H1 (cell line): ENCODE data around the gene INKA2. TPM values are rescaled to one million over a fixed set of nuclear protein-coding genes. Genes with fewer than 3 reads are reported as not detected.

Experiments
- CTCF ChIA-PET: fragments of 300-600 bp; sonication (Branson Sonifier 250); formaldehyde crosslinking; loops from one replicate; lab custom pipeline; 2021; ENCODE audit not compliant: partially characterized antibody; lab: Charles Lee
- POLR2A ChIA-PET: fragments of 300-600 bp; sonication (Branson Sonifier 250); formaldehyde crosslinking; loops from one replicate; lab custom pipeline; 2021; ENCODE audit warnings: inconsistent platforms; ENCODE audit not compliant: partially characterized antibody; lab: Charles Lee
- DNase-seq, 2 experiments: peaks; one replicate each; pipeline versions ENCODE4 v3.0.0 to v3.0.0-alpha.2; 2010 to 2022; ENCODE audit warnings: low spot score in 2 of 2, low read depth in 1 of 2, mixed read lengths in 1 of 2
- FAIRE-seq: peaks from 2 replicates; lab custom pipeline; 2011; peaks lifted over from hg19 to GRCh38; lab: Jason Lieb, UNC
- H2AFZ ChIP-seq: 2 replicates; pipeline ENCODE4 v1.8.1; 2012; ENCODE audit warnings: low read length, inconsistent platforms
- H2AK5ac ChIP-seq: 2 replicates; pipeline ENCODE4 v1.6.1; 2013; ENCODE audit warnings: low read depth, low read length
- H2BK120ac ChIP-seq: replicated peaks from 2 replicates; pipeline ENCODE3; 2013; ENCODE audit warnings: low read depth, low read length, inconsistent platforms
- H2BK12ac ChIP-seq: 2 replicates; pipeline ENCODE4 v1.6.1; 2013; ENCODE audit warnings: low read depth, low read length
- H2BK15ac ChIP-seq: 2 replicates; pipeline ENCODE4 v1.6.1; 2013; ENCODE audit warnings: low read length
- H2BK20ac ChIP-seq: 2 replicates; pipeline ENCODE4 v1.6.1; 2013; ENCODE audit warnings: low read length
- H2BK5ac ChIP-seq: 2 replicates; pipeline ENCODE4 v1.6.1; 2013; ENCODE audit warnings: low read depth, low read length
- H3K14ac ChIP-seq: 2 replicates; pipeline ENCODE4 v1.6.1; 2013; ENCODE audit warnings: inconsistent platforms; ENCODE audit not compliant: insufficient read length
- H3K18ac ChIP-seq: 2 replicates; pipeline ENCODE4 v1.6.1; 2013; ENCODE audit warnings: low read length; ENCODE audit errors: extremely low read depth
- H3K23ac ChIP-seq: 2 replicates; pipeline ENCODE4 v1.6.1; 2013; ENCODE audit warnings: inconsistent platforms; ENCODE audit not compliant: insufficient read length
- H3K23me2 ChIP-seq: 2 replicates; pipeline ENCODE4 v1.6.1; 2013; ENCODE audit warnings: low read depth, low read length
- H3K27ac ChIP-seq: 2 replicates; pipeline ENCODE4 v1.6.1; 2011; ENCODE audit warnings: low read depth, low read length, inconsistent platforms
- H3K27me3 ChIP-seq, 4 experiments: replicated peaks in 1 of 4; 1 replicate in 1 of 4; 2 replicates in 3 of 4; pipeline versions ENCODE4 v1.6.1 to v1.8.1; 2011 to 2013; ENCODE audit warnings: low read length in 3 of 4, mild to moderate bottlenecking in 3 of 4, inconsistent platforms in 2 of 4, mixed read lengths in 2 of 4, moderate library complexity in 1 of 4; ENCODE audit not compliant: control insufficient read depth in 3 of 4, insufficient read depth in 3 of 4; ENCODE audit errors: extremely low read depth in 1 of 4
- H3K36me3 ChIP-seq, 4 experiments: 2 replicates each; pipeline versions ENCODE4 v1.6.1 to v1.8.1; 2011 to 2013; ENCODE audit warnings: mild to moderate bottlenecking in 4 of 4, low read length in 3 of 4, moderate library complexity in 2 of 4, control low read depth in 1 of 4, inconsistent platforms in 1 of 4; ENCODE audit not compliant: insufficient read depth in 4 of 4, control insufficient read depth in 2 of 4
- H3K4ac ChIP-seq: replicated peaks from 2 replicates; pipeline ENCODE3; 2013; ENCODE audit warnings: low read length, low read depth, mixed read lengths, inconsistent platforms; ENCODE audit not compliant: insufficient read length
- H3K4me1 ChIP-seq, 4 experiments: replicated peaks in 1 of 4; 1 replicate in 1 of 4; 2 replicates in 3 of 4; pipeline versions ENCODE4 v1.6.1 to v1.8.1; 2011 to 2013; ENCODE audit warnings: low read length in 3 of 4, inconsistent platforms in 2 of 4, mixed read lengths in 1 of 4; ENCODE audit not compliant: insufficient read depth in 4 of 4, control insufficient read depth in 3 of 4
- H3K4me2 ChIP-seq, 2 experiments: 2 replicates each; pipeline versions ENCODE4 v1.6.1 to v1.8.1; 2011 to 2013; ENCODE audit warnings: low read depth in 2 of 2, low read length in 2 of 2, control low read depth in 1 of 2, inconsistent platforms in 1 of 2, mild to moderate bottlenecking in 1 of 2; ENCODE audit not compliant: insufficient read depth in 1 of 2
- H3K4me3 ChIP-seq, 4 experiments: fragments of 200-600, 300-600 bp in 1 of 4; sonication (generic), shearing (Covaris generic), sonication (Bioruptor Twin) in 1 of 4; 2 replicates each; pipeline versions ENCODE4 v1.5.1 to v1.8.1; 2011 to 2016; ENCODE audit warnings: low read length in 4 of 4, low read depth in 3 of 4, control low read depth in 2 of 4, inconsistent platforms in 2 of 4, mild to moderate bottlenecking in 2 of 4, mixed read lengths in 1 of 4, moderate library complexity in 1 of 4; ENCODE audit not compliant: insufficient read depth in 2 of 4; ENCODE audit errors: extremely low read depth in 1 of 4
- H3K56ac ChIP-seq: replicated peaks from 2 replicates; pipeline ENCODE3; 2013; ENCODE audit warnings: low read depth, mild to moderate bottlenecking, mixed read lengths, low read length, inconsistent platforms; ENCODE audit not compliant: insufficient read length
- H3K79me1 ChIP-seq: 2 replicates; pipeline ENCODE4 v1.6.1; 2013; ENCODE audit warnings: low read depth, low read length, control low read depth
- H3K79me2 ChIP-seq, 2 experiments: 2 replicates each; pipeline versions ENCODE4 v1.6.1 to v1.8.1; 2012 to 2013; ENCODE audit warnings: low read length in 2 of 2, mild to moderate bottlenecking in 2 of 2, inconsistent platforms in 1 of 2; ENCODE audit not compliant: insufficient read depth in 2 of 2, control insufficient read depth in 1 of 2
- H3K9ac ChIP-seq, 4 experiments: replicated peaks in 1 of 4; 1 replicate in 1 of 4; 2 replicates in 3 of 4; pipeline versions ENCODE4 v1.6.1 to v1.8.1; 2011 to 2013; ENCODE audit warnings: low read depth in 3 of 4, low read length in 3 of 4, control low read depth in 2 of 4, mild to moderate bottlenecking in 2 of 4, moderate library complexity in 2 of 4, inconsistent platforms in 1 of 4; ENCODE audit errors: extremely low read depth in 1 of 4
- H3K9me3 ChIP-seq, 2 experiments: 2 replicates each; pipeline versions ENCODE4 v1.6.1 to v1.8.1; 2012 to 2013; ENCODE audit warnings: mild to moderate bottlenecking in 2 of 2, moderate library complexity in 2 of 2, control low read depth in 1 of 2, inconsistent platforms in 1 of 2, low read depth in 1 of 2, low read length in 1 of 2, mixed read lengths in 1 of 2; ENCODE audit not compliant: insufficient read depth in 2 of 2
- H4K20me1 ChIP-seq, 2 experiments: replicated peaks in 1 of 2; 2 replicates each; pipeline versions ENCODE3 to v1.8.1; 2011 to 2013; ENCODE audit warnings: inconsistent platforms in 2 of 2, low read length in 2 of 2, mild to moderate bottlenecking in 1 of 2; ENCODE audit not compliant: insufficient read depth in 2 of 2, control insufficient read depth in 1 of 2
- H4K5ac ChIP-seq: 2 replicates; pipeline ENCODE4 v1.6.1; 2013; ENCODE audit warnings: low read length, low read depth, mixed read lengths, inconsistent platforms; ENCODE audit not compliant: insufficient read length
- H4K8ac ChIP-seq: 2 replicates; pipeline ENCODE4 v1.8.0; 2013; ENCODE audit warnings: mild to moderate bottlenecking, moderate library complexity, low read length, inconsistent platforms; ENCODE audit not compliant: insufficient read depth; ENCODE audit errors: extremely low read depth
- H4K91ac ChIP-seq: replicated peaks from 2 replicates; pipeline ENCODE3; 2013; ENCODE audit warnings: low read length, mixed read lengths, inconsistent platforms; ENCODE audit not compliant: insufficient read length
- ASH2L ChIP-seq: fragments of 200-600, 300-600 bp; sonication (generic); IDR thresholded peaks from one replicate; pipeline ENCODE4 v1.7.1; 2017; ENCODE audit warnings: low read length
- BCL11A ChIP-seq, 2 experiments: IDR thresholded peaks; one replicate each; pipeline ENCODE4 v1.6.1; 2011; ENCODE audit warnings: low read depth in 2 of 2, low read length in 2 of 2, mild to moderate bottlenecking in 2 of 2
- CEBPB ChIP-seq: IDR thresholded peaks from 2 replicates; pipeline ENCODE4 v1.6.1; 2012; ENCODE audit warnings: low read depth, low read length
- JUND ChIP-seq: IDR thresholded peaks from 2 replicates; pipeline ENCODE4 v1.6.1; 2011; ENCODE audit warnings: mild to moderate bottlenecking, improper control_type of control experiment, low read length
- MAX ChIP-seq: IDR thresholded peaks from 2 replicates; pipeline ENCODE4 v1.6.1; 2012; ENCODE audit warnings: inconsistent platforms
- NANOG ChIP-seq: IDR thresholded peaks from 2 replicates; pipeline ENCODE4 v1.6.1; 2011; ENCODE audit warnings: low read length, low read depth, mild to moderate bottlenecking, inconsistent platforms; ENCODE audit not compliant: insufficient read depth, poor library complexity, severe bottlenecking
- POU5F1 ChIP-seq: IDR thresholded peaks from 2 replicates; pipeline ENCODE4 v1.6.1; 2011; ENCODE audit warnings: low read depth, mild to moderate bottlenecking, low read length, moderate library complexity
- RNF2 ChIP-seq: fragments of 200-900, 300-1000 bp; sonication (generic); IDR thresholded peaks from 2 replicates; pipeline ENCODE4 v1.7.1; 2016; ENCODE audit warnings: borderline replicate concordance, low read depth, mild to moderate bottlenecking, antibody characterized with exemption, low read length; ENCODE audit not compliant: poor library complexity, severe bottlenecking; ENCODE audit errors: missing control alignments
- SIN3A ChIP-seq, 2 experiments: IDR thresholded peaks in 1 of 2; conservative IDR thresholded peaks in 1 of 2; 2 replicates each; pipeline ENCODE4 v1.6.1; 2011 to 2012; ENCODE audit warnings: low read length in 2 of 2, improper control_type of control experiment in 1 of 2, low read depth in 1 of 2, mild to moderate bottlenecking in 1 of 2
- WGBS, 2 experiments: shearing (Covaris generic) in 1 of 2; methylation state at CpG; one replicate each; pipeline versions ENCODE4 v1.1.6 to v1.1.7; 2013 to 2015; ENCODE audit warnings: low lambda C conversion rate in 2 of 2, mixed read lengths in 2 of 2, inconsistent platforms in 1 of 2, low coverage in 1 of 2, missing lambda C conversion rate in 1 of 2; ENCODE audit not compliant: insufficient replicate concordance in 2 of 2, insufficient coverage in 1 of 2, insufficient read length in 1 of 2; ENCODE audit errors: extremely low coverage in 1 of 2, missing lambda C conversion rate in 1 of 2; 5-methylcytosine and 5-hydroxymethylcytosine counted together
- polyA plus RNA-seq, 7 experiments: library from polyadenylated mRNA; depleted of rRNA in 3 of 7; stranded (reverse) in 5 of 7; unstranded in 2 of 7; fragments of >200 nt in 5 of 7; fragments of 200-250 nt in 2 of 7; gene quantifications; 1 replicate in 5 of 7; 2 replicates in 1 of 7; 4 replicates in 1 of 7; pipeline versions ENCODE4 v1.2.1 to v1.2.3, GENCODE V29; 2011 to 2013; ENCODE audit warnings: missing spikeins in 2 of 7, mixed read lengths in 2 of 7
- total RNA-seq: library from RNA; stranded (reverse); fragmentation: NEBNext Ultra II Directional; extraction: Animal tissue kit (Norgen Biotek cat#: 25700); gene quantifications from 2 replicates; pipeline ENCODE4 v1.2.1, GENCODE V29; 2021
- TF ChIP-seq, protein P1 (sequence below): IDR thresholded peaks from 2 replicates; pipeline ENCODE4 v1.6.1; 2012; ENCODE audit warnings: low read length, inconsistent platforms

Gene INKA2
- total and polyA plus RNA-seq, 2 of the 8 experiments (the other 6 are each of a cell fraction or from before 2014, with no cell fraction given), result 4.2 to 11.5 TPM

- H3K9me3 ChIP-seq, result no peaks in the 10 kb centered on the region
- no peak overlapping the region for H3K4me2 ChIP-seq
- CTCF ChIA-PET, result interaction anchor here (0.6 to 1.4 kb wide), 4 partner anchors 16 to 237 kb away, joined by 3 to 4 read pairs (median 3); no protein-coding TSS in a partner anchor
- no peak for TF ChIP-seq CEBPB
- TF ChIP-seq RNF2, result no peak
- TF ChIP-seq SIN3A (conservative IDR thresholded peaks at IDR 0.05 in 1 of 2, IDR thresholded peaks at IDR 0.05 in 1 of 2; ENCODE audit: low read depth in 1 of 2, low read length in 2 of 2), result no peak
- no peak for TF ChIP-seq NANOG
- TF ChIP-seq JUND, result no peak
- TF ChIP-seq, protein P1, sequence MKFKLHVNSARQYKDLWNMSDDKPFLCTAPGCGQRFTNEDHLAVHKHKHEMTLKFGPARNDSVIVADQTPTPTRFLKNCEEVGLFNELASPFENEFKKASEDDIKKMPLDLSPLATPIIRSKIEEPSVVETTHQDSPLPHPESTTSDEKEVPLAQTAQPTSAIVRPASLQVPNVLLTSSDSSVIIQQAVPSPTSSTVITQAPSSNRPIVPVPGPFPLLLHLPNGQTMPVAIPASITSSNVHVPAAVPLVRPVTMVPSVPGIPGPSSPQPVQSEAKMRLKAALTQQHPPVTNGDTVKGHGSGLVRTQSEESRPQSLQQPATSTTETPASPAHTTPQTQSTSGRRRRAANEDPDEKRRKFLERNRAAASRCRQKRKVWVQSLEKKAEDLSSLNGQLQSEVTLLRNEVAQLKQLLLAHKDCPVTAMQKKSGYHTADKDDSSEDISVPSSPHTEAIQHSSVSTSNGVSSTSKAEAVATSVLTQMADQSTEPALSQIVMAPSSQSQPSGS, result no peak
- TF ChIP-seq MAX, result no peak
- no peak for TF ChIP-seq BCL11A (IDR thresholded peaks at IDR 0.05; ENCODE audit: low read depth in 2 of 2, low read length in 2 of 2)
- TF ChIP-seq POU5F1, result no peak
- TF ChIP-seq ASH2L, result no peak
- TF ChIP-seq, all 59 proteins: peak for 0
- Histone ChIP-seq H3K4me3 (no peak overlapping the region), H2BK120ac (no peak overlapping the region), H3K4me1 (peaks cover 0 to 4% (median 0%) of the 10 kb centered on the region in 4 experiments; a peak in 1 of 7 replicates), H3K36me3 (no peaks in the 10 kb centered on the region), H4K91ac (no peak overlapping the region), H3K14ac (no peak overlapping the region), H3K23ac (no peak overlapping the region), H2AFZ (no peak overlapping the region), H3K23me2 (no peaks in the 10 kb centered on the region), H3K27me3 (no peaks in the 10 kb centered on the region), H3K18ac (no peak overlapping the region), H2BK5ac (no peak overlapping the region), H2BK15ac (no peak overlapping the region), H3K79me1 (no peaks in the 10 kb centered on the region), H4K5ac (no peak overlapping the region), H3K4ac (no peak overlapping the region), H2BK20ac (no peak overlapping the region), H2AK5ac (no peak overlapping the region), H4K8ac (no peak overlapping the region), H4K20me1 (no peaks in the 10 kb centered on the region), H3K27ac (no peak overlapping the region), H3K79me2 (no peaks in the 10 kb centered on the region), H2BK12ac (no peak overlapping the region), H3K9ac (no peak overlapping the region), H3K56ac (no peak overlapping the region)
- POLR2A ChIA-PET, result no interaction called here
- 93% methylated on average over 4 of the region's 4 CpGs; no CpG with 5 or more reads in 1 of the 2 experiments for WGBS, 2 experiments
- DNase-seq (no peak), FAIRE-seq (no peak)
Observed at GRCh38 chr1:111784273-111784901, 45.2 kb upstream of the INKA2 start.
